Measurements from ENCODE around the gene ANKRD55. TPM values are rescaled to one million over a fixed set of nuclear protein-coding genes. Genes with fewer than 3 reads are reported as not detected.
"Not testable (repeated sequence)": the region's sequence is repeated elsewhere in the genome, so short reads cannot be mapped to it uniquely, and the experiment has no call there.

Gene ANKRD55
- total RNA-seq, 1 experiment from 2014 or later = not detected

DNA sequence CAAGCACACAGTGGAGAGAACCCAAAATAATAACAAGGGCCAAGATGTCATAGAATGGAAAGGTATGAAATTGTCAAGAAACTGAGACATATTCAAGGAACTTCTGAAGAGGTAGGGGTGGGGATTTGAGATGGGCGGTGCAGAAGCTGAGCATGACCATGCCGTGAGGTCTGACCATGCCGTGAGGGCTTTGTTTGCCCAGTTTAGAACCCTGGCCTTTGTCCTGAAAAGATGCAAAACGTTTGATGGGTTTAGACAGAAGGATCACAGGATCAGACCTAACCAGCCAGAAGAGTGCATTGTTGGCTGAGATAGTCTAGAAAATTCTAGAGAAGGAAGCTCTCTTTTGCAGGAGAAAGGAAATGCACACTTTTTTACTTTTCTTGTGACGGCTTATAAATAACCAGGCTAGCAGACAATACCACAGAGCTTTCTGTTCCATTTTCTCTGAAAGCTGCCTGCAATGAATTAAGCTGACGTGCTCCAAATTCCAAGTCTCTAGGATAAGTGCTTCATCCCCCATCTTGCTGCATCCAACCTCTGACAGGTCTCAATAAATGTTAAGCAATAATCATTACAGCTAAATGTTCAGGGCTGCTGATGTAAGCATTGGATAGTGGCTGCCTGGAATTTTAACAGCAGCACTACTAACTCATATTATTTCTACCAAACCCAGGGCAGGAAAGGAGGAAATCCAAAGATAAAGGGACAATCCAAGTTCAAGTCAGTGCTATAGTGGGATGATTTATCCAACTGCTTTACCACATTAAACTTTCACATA lies 127.4 kb downstream of the ANKRD55 start:
- DNase-seq (ENCODE audit: low read depth) = no peak

GRCh38 chr5:56102889-56103288 lies 130.2 kb downstream of the ANKRD55 start:
- DNase-seq (ENCODE audit: low read depth) = no peak

DNA sequence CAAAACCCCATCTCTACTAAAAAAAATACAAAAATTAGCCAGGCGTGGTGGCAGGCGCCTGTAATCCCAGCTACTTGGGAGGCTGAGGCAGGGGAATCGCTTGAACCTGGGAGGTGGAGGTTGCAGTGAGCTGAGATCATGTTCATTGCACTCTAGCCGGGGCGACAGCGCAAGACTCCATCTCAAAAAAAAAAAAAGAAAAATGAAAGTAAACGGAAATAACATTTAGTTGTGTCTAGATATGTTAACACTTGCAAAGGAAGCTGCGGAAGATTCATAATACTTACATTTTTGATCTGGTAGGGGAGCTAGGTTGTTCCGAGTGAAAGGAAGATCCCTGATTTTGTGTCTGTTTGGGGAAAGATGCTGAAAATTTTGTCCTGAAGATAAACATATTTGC lies 130.9 kb downstream of the ANKRD55 start:
- DNase-seq (ENCODE audit: low read depth) = not testable (repeated sequence)

GRCh38 chr5:56101180-56101579 lies 131.9 kb downstream of the ANKRD55 start:
- no peak for DNase-seq (ENCODE audit: low read depth)

DNA sequence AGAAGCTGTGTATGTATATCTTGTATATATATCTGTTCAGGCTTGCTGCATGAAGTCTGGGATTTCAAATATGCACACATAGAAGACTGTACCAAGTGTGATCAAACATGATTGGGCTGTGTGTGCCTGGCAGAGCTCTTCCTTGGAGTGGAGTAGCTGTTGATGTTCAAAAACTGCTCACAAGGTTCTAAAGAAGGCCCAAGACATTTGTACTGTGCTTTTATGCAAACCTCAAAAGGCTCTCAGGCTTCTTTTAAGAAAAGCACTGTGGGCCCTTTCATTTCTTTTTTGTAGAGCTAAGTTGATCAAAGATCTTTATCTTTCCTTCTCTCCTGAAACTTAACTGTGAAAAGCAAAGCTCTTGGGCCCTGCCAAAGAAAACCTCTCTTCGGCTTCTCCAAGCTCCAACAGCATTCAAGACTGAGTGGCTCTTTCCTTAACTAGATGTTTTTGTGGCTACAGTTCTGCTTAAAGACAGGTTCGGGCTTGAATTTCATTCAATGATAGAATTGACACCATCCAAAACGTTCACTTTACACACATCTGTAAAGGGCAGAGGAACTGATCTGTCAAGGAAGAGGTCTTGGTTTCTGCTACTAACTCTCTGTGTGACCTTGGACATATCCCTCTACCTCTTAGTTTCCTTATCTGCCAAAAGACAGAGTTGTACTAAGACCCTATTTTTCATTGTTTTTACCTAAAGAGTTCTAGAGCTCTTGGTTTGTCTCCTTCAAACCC lies 132.5 kb downstream of the ANKRD55 start:
- no peak for DNase-seq (ENCODE audit: low read depth)

DNA sequence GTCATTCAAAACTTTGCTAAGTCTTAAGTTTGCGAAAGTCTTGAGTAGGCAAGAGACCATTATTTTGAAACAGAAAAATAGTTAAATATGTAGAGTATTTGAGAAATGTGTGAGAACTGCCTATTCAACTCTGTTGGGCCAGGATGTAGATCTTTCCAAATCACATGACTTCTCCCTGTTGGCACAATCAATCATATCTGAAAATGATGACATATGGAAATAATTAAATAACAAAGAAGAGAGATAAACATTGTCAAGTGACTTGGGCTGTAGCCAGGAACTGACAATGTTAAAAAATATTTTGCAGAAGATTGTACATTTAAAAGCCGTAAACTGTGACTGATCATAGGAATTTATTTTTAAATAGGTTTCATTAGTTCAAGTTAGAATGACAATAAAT lies 133.8 kb downstream of the ANKRD55 start:
- no peak for DNase-seq (ENCODE audit: low read depth)

DNA sequence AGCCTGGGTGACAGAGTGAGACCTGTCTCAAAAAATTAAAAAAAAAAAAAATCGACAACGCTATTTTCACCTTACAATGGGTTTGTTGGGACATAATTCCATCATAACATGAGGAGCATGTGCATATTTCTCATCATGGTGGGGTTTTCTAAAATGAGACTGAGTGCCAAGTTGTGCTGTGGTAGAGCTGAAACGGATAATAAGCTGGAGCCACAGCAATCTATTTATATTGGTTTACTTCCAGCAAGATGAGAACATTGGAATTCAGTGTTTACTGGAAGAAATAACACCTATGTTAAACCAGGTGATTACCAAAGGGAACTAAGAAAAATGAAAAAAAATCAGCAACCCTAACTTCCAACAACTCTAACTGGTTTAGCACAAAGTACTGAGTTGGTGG lies 136.1 kb downstream of the ANKRD55 start:
- DNase-seq (ENCODE audit: low read depth) = no peak

DNA sequence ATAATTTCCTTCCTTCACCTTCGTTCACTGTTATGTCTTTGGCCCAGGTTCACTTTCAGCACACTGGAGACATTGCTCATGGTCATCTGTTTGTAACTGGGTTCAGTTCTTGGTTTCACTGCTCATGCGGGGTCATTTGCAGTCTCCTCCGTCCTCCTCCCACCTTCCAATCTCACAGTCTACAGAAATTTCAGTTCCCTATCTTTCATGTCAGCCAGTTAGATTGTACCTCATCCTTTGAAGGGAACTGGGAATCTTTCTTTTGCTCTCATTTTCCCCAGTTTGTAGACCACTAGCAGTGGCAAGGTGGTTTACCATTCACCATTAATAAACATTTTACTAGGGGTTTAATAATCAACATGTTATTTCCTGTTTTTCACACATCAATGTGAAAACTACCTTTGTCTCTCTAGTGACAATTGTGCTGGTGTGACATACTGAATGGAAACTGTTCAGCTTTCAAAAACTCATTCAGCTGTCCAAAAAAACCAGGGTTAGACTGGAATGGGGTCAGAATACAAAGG lies 137.5 kb downstream of the ANKRD55 start:
- DNase-seq (ENCODE audit: low read depth) = no peak

DNA sequence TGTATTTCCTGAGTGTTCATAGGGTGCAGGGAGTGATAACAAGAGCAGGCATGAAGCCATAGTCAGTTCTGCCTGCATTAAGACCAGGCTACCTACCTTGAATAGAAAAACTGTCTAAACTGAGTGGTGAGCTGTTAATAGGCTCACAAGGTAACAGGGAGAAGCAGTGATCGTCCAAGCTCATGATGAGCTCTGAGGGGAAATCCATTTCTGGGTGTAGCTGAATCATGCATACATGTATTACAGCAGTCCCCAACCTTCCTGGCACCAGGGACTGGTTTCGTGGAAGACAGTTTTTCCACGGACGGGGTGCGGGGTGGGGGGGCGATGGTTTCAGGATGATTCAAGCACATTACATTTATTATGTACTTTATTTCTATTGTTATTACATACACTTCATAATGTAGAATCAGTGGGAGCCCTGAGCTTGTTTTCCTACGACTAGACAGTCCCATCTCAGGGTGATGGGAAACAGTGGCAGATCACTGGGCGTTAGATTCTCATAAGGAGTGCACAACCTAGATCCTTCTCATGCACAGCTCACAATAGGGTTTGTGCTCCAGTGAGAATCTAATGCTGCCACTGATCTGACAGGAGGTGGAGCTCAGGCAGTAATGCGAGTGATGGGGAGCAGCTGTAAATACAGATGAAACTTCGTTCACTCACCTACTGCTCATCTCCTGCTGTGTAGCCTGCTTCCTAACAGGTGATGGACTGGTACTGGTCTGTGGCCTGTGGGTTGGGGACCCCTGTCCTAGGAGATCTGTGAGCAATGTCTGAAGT lies 138.4 kb downstream of the ANKRD55 start:
- DNase-seq (ENCODE audit: low read depth) = no peak

DNA sequence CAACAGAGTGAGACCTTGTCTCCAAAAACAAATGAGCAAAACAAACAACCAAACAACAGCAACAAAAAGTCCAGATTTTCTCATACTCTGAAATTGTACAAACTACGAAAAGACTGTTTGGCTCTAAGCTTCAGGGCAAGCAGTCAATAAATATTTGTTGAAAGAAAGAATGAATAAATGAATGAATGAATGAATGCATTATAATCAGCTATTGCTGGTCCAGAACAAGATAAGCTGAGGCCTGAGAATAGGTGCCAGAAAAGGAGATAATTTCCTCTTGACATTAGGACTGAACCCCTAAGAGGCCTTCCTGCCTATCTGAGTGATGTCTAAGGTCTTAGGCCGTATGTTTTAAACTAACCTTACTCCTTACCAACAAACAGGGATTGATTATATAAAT lies 139.2 kb downstream of the ANKRD55 start:
- no peak for DNase-seq (ENCODE audit: low read depth)

DNA sequence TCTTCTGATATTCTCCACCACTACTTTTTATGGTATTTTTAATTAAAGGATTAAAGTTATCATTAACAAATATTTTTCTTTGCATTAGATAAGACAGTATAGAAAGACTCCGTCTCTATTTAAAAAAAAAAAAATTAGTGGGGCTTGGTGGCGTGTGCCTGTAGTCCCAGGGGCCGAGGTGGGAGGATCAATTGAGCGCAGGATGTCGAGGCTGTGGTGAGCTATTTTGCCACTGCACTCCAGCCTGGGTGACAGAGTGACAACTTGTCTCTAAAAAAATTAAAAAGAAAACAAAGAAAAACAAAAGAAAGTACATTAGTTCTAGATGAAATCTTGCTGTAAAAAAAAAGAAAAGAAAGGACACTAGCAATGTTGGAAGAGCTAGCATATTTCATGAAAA lies 141.0 kb downstream of the ANKRD55 start:
- DNase-seq (ENCODE audit: low read depth) = no peak

GRCh38 chr5:56091664-56092063 lies 141.5 kb downstream of the ANKRD55 start:
- DNase-seq (ENCODE audit: low read depth) = no peak

- no peak for DNase-seq (ENCODE audit: low read depth)
Measured at GRCh38 chr5:56090793-56091460, 142.2 kb downstream of the ANKRD55 start.

DNA sequence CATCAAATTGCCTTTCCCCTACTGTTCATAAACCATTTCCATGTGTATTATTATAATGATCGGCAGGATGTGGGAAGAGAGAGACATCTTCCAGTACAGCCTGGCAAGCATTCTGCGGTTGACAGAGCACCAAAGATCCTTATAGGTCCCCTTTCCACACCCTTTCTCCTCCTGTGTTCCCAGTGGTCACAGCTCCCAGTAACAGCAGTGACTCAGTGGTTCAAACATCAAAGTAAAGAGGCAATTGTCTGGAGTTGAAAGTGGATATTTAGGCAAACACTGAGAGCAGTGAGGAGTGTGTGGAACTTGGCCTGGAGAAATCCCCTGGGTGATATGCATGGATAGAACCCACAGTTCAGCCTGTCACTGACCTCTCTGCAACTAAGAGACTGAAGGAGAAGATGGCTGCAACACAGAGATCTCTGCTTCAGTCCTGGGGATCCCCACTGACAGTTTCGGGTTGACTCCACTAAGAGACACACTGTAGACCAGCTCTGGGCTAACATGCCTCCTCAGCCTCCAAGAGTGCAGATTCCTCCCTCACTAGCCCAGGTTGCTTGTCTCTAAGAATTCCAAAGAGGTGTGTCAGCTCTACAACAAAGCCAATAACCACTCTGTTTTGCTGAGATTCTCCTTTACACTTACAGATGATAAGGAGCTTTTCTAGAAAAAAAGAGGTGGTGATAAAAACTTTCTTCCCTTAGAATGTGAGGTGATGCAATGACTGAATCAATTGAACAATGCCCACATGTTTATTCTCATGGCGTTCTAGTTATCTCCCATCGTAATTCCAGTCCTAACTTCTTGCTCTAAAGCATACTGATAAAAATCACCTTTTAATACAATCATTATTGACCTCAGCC lies 143.9 kb downstream of the ANKRD55 start:
- peak; percentile 59 for DNase-seq (ENCODE audit: low read depth)

DNA sequence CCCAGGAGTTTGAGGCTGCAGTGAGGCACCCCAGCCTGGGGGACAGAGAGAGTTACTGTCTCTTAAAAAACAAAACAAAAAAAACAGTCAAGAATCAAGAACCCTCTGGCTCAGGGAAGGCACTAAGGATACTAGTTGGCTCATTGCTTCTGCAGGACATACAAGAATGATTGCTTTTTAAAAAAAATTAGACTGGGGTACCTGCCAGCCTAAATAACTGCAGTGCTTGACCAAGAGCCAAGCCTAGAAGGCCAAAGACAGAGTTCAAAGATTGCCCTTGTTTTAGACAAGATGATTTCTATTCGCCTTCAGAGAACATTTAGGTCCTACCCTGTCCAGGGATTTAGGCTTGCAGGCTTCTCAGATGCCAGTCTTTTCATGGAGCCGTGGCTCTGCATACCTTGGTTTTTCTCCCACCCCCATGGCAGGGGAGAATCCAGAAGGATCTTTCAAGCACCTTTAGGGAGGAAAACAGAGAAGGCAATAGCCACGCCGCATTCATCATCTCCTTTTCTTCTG lies 144.6 kb downstream of the ANKRD55 start:
- no peak for DNase-seq (ENCODE audit: low read depth)

DNA sequence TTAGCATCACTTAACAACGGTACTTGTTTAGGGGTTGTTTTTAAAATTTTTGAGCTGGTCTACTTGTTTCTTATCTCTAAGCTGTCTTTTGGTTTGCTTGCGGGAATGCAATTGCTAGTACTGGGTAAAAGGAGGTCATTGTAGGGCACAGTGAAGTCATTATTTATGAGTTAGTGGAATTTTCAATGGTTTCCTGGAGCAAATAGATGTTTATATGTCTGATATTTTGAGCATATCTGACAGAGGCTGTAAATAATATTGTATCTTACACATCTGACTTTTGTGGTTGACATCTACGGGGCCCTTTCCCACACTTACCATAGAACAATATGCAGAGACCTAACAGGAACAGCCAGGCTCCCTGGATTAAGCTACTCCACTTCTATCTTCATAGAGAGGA lies 147.9 kb downstream of the ANKRD55 start:
- no peak for DNase-seq (ENCODE audit: low read depth)

DNA sequence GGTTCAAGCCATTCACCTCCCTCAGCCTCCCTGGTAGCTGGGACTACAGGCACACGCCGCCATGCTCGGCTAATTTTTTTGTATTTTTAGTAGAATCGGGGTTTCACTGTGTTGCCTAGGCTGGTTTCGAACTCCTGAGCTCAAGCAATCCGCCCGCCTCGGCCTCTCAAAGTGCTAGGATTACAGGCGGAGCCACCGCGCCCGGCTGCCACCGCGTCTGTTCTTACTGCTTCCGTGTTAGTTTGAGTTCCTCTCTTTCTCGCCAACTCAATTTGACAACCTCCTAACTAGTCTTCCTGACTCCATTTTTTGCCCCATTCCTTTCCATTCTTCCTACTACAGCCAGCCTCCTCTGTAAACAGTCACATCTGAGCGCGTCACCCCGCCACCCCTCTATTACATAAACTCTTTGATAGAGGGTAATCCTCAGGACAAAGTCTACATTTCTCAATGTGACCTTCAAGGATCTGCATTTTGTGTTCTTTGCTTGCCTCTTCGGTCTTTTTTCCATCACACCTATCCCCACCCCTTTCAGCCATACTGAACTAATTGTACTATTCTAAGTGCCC lies 149.8 kb downstream of the ANKRD55 start:
- no peak for DNase-seq (ENCODE audit: low read depth)

DNA sequence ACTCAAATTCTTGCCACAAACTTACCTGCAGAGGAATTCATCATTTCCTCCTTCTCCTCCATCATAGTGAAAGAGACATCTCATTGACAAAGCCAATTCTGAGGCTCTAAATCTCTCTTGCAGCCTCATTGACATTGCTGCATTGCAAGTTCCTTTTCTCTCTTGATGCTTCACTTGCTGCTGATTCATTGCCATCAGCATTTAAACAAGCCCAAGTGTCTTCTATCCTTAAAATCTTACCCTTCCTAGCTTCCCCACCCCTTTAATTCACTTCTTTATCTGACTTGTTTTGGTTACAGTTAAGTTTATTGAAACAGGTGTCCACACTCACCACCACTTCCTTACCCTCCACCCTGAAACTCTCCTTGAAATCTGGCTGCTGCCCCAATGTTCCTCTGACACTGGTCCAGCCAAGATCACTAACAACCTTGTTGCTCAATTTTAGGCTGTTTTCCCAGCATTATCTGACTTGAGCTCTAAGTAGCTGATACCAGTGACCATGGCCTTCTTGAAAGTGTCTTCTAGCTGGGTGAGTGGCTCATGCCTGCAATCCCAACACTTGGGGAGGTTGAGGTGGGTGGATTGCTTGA lies 152.0 kb downstream of the ANKRD55 start:
- not testable (repeated sequence) for DNase-seq (ENCODE audit: low read depth)

DNA sequence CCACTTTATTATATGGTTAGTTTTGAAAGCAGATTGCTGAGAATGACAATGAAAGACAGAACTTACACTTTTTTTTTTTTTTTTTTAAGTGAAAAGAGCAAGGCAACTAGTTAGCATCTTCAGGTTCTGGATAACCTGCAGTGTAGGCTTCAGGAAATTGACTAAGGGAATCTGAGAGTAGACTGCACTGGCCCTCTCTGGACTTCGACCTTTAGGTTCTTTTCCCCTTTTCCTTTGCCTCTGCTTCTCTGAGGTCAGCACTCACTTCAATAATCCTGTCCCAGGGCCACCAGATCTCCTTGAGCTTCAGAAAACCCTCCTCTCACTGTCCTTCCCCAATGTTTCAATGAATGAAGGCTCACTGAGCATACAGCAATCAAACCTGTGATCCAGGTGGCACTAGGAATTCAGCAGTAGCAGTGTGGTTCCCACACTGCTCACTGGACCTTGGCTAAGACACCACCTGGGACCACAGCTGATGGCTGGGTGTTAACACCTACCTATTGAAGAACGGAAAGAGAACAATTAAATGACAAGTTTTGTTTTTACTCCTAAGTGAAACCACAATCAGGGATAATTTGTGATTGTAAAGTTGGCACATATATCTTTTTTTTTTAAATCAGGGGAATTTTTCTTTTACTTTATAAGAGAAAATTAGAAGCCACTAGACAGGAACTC lies 152.6 kb downstream of the ANKRD55 start:
- DNase-seq (ENCODE audit: low read depth) = no peak

Measured in Daoy (cell line).